Measurements from ENCODE around the gene PRUNE2.
A peak's percentile ranks its signal among the peaks of the same experiment; 100 is the strongest.

PRUNE2 gene

GRCh38 chr9:76692458-76693129 is 213.3 kb downstream of the PRUNE2 start:
- DNase-seq: no peak

GRCh38 chr9:76691517-76692313 is 214.2 kb downstream of the PRUNE2 start:
- DNase-seq: peak in 10 of 14 donors; percentile 8 to 84 (median 28)

- peak in 1 of 14 donors; percentile 72 for DNase-seq
Measured at GRCh38 chr9:76690973-76691370, 214.9 kb downstream of the PRUNE2 start.

- no peak for DNase-seq
Measured at GRCh38 chr9:76690246-76690972, 215.5 kb downstream of the PRUNE2 start.

GRCh38 chr9:76688471-76689238 is 217.3 kb downstream of the PRUNE2 start:
- peak in 1 of 14 donors; percentile 69 for DNase-seq

- DNase-seq: no peak
Measured at GRCh38 chr9:76687861-76688391, 218.0 kb downstream of the PRUNE2 start.

- no peak for DNase-seq
Measured at GRCh38 chr9:76686756-76687155, 219.2 kb downstream of the PRUNE2 start.

GRCh38 chr9:76684213-76684612 is 221.7 kb downstream of the PRUNE2 start:
- no peak for DNase-seq

- no peak for DNase-seq
Measured at GRCh38 chr9:76681556-76681955, 224.4 kb downstream of the PRUNE2 start.

GRCh38 chr9:76680716-76681425 is 225.0 kb downstream of the PRUNE2 start:
- no peak for DNase-seq

- DNase-seq: peak in 1 of 14 donors; percentile 71
Measured at GRCh38 chr9:76677481-76678055, 228.3 kb downstream of the PRUNE2 start.

GRCh38 chr9:76676857-76677256 is 229.1 kb downstream of the PRUNE2 start:
- DNase-seq: no peak

GRCh38 chr9:76667521-76667957 is 238.4 kb downstream of the PRUNE2 start:
- no peak for DNase-seq

- peak in 2 of 14 donors; percentile 8 to 70 for DNase-seq
Measured at GRCh38 chr9:76665966-76666365, 239.9 kb downstream of the PRUNE2 start.

- DNase-seq: no peak
Measured at GRCh38 chr9:76665458-76665857, 240.5 kb downstream of the PRUNE2 start.

GRCh38 chr9:76664120-76664519 is 241.8 kb downstream of the PRUNE2 start:
- peak in 1 of 14 donors; percentile 74 for DNase-seq

GRCh38 chr9:76662476-76663281 is 243.2 kb downstream of the PRUNE2 start:
- DNase-seq: peak in 1 of 14 donors; percentile 94

GRCh38 chr9:76658510-76659231 is 247.2 kb downstream of the PRUNE2 start:
- no peak for DNase-seq

- DNase-seq: no peak
Measured at GRCh38 chr9:76657265-76657664, 248.6 kb downstream of the PRUNE2 start.
